Esophagus squamous epithelium (tissue), 5 donors: ENCODE measurements around the gene EMP1. TPM values are rescaled to one million over a fixed set of nuclear protein-coding genes. Genes with fewer than 3 reads are reported as not detected.

Source experiments
- DNase-seq: peaks from one replicate; lab custom pipeline; 2025; lab: John Stamatoyannopoulos, UW
- H3K27ac ChIP-seq, 4 donors: fragments of 200-600 bp; sonication (generic); one replicate each; pipeline ENCODE4 v1.5.1; 2016 to 2019; ENCODE audit warnings: mild to moderate bottlenecking in 1 of 4
- H3K27me3 ChIP-seq, 4 donors: fragments of 200-600 bp; sonication (generic); 1 replicate in 3 of 4; 2 replicates in 1 of 4; pipeline versions ENCODE4 v1.5.1 to v1.6.0; 2017 to 2021; ENCODE audit warnings: antibody characterized with exemption in 1 of 4
- H3K36me3 ChIP-seq, 3 donors: fragments of 200-600 bp; sonication (generic); one replicate each; pipeline ENCODE4 v1.5.1; 2016 to 2019
- H3K4me1 ChIP-seq, 3 donors: fragments of 200-600 bp; sonication (generic); one replicate each; pipeline ENCODE4 v1.5.1; 2017 to 2019
- H3K4me3 ChIP-seq, 4 donors: fragments of 200-600 bp; sonication (generic); 1 replicate in 3 of 4; 2 replicates in 1 of 4; pipeline ENCODE4 v1.5.1; 2016 to 2019; ENCODE audit warnings: mild to moderate bottlenecking in 2 of 4, moderate library complexity in 1 of 4
- H3K9me3 ChIP-seq, 3 donors: fragments of 200-600 bp; sonication (generic); one replicate each; pipeline ENCODE4 v1.5.1; 2016 to 2019
- POLR2A ChIP-seq, 4 donors: fragments of 450-650 bp; IDR thresholded peaks; one replicate each; pipeline ENCODE4 v1.6.1; 2017; ENCODE audit warnings: antibody characterized with exemption in 4 of 4, mild to moderate bottlenecking in 4 of 4, moderate library complexity in 3 of 4
- WGBS, 2 donors: methylation state at CpG; one replicate each; pipeline ENCODE4 v1.1.5; 2018; 5-methylcytosine and 5-hydroxymethylcytosine counted together
- intact Hi-C: fragments of 100-400 bp; cut with DNase I; formaldehyde crosslinking; loops from one replicate; pipeline ENCODE4 v1.15.0; 2022
- total RNA-seq, 4 donors: library from RNA; depleted of rRNA; stranded (reverse); fragments of >200 nt; gene quantifications; one replicate each; pipeline ENCODE4 v1.1.0, GENCODE V29; 2016
- TF ChIP-seq, protein P1 (sequence below), 6 experiments: fragments of 450-650 bp in 4 of 6; fragments of 200-600 bp in 2 of 6; sonication (generic) in 2 of 6; IDR thresholded peaks; one replicate each; pipeline ENCODE4 v1.5.1; 2016 to 2019; ENCODE audit warnings: antibody characterized with exemption in 6 of 6, mild to moderate bottlenecking in 4 of 6, moderate library complexity in 4 of 6
- donor health status: DM: yes; HTN: yes; CAD: no.

The EMP1 gene
- total RNA-seq, 4 donors from 2014 or later: 2,742 to 8,541 (median 3,206) TPM

DNA sequence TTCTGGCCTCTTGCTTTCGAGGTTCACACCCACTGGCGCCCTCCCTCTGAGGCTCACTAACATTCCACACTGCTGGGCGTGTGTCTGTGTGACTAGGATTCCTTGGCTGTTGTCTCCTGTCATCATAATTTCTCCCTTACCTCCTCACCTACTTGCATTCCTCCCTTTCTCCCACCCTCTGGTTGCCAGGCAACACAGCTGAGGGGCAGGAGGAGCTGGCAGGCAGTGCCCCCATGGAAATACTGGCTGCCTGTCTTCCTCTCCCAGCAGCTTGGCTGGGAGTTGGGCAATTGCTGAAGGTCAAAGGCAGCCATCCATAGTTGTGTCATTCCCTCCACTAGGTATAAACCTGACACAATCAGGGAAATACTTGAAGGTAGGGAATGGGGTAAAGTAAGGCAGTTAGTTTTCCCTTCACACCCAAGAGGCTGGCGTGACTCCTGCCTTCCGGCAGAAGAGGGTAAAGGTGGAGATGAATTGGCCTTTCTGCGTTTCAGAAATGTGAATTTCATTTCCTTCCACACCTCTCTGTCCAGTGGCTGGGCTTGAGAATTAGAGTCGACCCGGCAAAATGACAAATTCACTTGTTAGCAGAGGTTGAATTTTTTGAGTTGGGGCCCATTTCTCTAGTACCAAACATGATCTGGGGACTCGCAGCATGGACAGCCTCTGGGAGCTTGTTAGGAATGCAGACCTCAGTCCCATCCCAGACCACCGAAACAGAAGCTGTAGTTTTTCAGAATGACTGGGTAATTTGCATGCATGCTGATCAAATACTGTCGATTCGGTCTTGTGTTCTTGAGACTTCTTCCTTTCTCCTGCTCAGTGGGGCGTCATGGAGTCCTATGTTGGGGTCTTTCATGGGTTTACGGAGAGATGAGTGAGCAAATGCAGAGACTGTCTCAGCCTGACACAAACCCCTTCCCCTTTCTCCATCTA is 24.3 kb upstream of the EMP1 start:
- Histone ChIP-seq H3K9me3 (no peaks in the 10 kb centered on the region), H3K4me1 (peaks cover 15 to 89% (median 36%) of the 10 kb centered on the region in 3 donors), H3K36me3 (no peaks in the 10 kb centered on the region), H3K4me3 (no peak overlapping the region), H3K27ac (peak overlapping the region; percentile 86 to 91 (median 88)), H3K27me3 (no peaks in the 10 kb centered on the region)
- no peak for TF ChIP-seq POLR2A (IDR thresholded peaks at IDR 0.05)
- TF ChIP-seq, protein P1, sequence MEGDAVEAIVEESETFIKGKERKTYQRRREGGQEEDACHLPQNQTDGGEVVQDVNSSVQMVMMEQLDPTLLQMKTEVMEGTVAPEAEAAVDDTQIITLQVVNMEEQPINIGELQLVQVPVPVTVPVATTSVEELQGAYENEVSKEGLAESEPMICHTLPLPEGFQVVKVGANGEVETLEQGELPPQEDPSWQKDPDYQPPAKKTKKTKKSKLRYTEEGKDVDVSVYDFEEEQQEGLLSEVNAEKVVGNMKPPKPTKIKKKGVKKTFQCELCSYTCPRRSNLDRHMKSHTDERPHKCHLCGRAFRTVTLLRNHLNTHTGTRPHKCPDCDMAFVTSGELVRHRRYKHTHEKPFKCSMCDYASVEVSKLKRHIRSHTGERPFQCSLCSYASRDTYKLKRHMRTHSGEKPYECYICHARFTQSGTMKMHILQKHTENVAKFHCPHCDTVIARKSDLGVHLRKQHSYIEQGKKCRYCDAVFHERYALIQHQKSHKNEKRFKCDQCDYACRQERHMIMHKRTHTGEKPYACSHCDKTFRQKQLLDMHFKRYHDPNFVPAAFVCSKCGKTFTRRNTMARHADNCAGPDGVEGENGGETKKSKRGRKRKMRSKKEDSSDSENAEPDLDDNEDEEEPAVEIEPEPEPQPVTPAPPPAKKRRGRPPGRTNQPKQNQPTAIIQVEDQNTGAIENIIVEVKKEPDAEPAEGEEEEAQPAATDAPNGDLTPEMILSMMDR (IDR thresholded peaks at IDR 0.05): no peak
- DNase-seq: no peak
- WGBS, 2 donors: 72 to 75% methylated on average over 14 of the region's 14 CpGs
- intact Hi-C loops: no loop called here

DNA sequence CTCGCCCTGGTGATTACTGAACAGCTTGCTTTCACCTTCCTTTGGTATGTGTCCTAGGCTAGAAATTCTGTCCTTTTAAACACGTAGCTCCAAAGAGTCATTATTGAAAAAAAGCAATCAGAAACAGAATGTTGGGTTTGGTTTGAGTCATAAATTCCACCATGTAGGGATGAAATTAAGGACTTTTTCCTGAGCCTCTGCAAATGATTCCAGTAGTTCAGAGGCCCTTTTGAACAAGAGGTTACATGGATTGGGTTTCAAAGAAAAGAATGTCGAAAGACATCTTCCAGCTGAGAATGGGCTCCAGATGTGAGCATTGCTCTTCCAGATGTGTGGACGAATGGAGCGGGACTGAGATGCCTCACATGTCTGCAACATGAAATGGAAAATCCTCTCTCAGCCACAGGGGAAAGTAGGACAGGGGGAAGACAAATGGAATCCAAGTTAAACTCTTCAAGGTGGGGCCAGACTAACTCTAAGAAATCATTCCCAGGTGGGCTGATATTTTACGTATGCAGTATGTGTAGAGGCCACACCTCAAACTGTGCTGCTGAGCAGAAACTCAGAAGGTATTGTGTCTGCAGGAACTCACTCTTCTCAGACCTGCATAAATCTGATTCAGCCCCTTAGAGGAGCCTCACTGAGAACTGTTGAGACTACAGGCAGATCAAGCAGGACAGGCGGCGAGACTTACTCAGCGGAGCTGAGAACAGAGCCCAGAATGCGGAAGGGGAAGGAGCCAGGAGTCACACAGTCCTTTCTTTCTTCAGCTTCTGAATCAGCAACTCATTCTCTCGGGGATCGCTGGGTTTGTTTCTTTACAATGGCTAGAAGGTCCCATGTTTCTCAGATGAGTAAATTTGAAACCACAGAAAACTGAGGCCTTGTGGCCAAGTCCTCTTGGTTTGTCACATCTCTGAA is 23.3 kb upstream of the EMP1 start:
- intact Hi-C loops: no loop called here
- TF ChIP-seq, protein P1 (IDR thresholded peaks at IDR 0.05): no peak
- TF ChIP-seq POLR2A (IDR thresholded peaks at IDR 0.05): peak in 2 of 4 donors; percentile 13 to 20
- H3K27me3 ChIP-seq: no peaks in the 10 kb centered on the region
- no peaks in the 10 kb centered on the region for H3K9me3 ChIP-seq
- WGBS, 2 donors: 35 to 43% methylated on average over 11 to 12 of the region's 12 CpGs
- H3K36me3 ChIP-seq: no peaks in the 10 kb centered on the region
- DNase-seq: no peak
- H3K27ac ChIP-seq: peak overlapping the region; percentile 86 to 91 (median 88)
- peak overlapping the region in 1 of 4 donors; percentile 11 for H3K4me3 ChIP-seq
- peaks cover 8 to 90% (median 36%) of the 10 kb centered on the region in 3 donors for H3K4me1 ChIP-seq

DNA sequence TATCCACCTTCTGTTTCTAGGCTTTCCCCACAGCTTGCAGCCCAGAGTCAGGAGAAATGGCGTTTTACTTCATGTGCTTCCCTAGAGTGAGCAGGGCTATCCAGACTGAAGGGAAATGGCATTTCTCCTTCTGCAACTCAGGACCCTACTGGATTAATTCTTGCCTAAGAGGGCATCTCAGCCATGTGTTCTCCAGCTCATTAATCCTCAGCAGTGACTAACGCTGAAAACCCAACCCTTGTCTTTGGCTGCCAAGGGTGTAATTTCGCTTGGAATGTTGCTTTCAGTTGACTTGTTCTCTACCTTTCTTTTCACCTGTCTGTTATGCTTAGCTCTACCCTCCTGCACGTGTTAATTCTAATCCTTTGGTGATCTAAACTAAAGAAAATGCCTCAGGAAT is 21.0 kb upstream of the EMP1 start:
- no peak overlapping the region for H3K4me3 ChIP-seq
- intact Hi-C loops: no loop called here
- 40 to 41% methylated on average over 4 of the region's 4 CpGs for WGBS, 2 donors
- H3K4me1 ChIP-seq: peaks cover 22 to 97% (median 49%) of the 10 kb centered on the region in 3 donors
- no peak for DNase-seq
- TF ChIP-seq POLR2A (IDR thresholded peaks at IDR 0.05): no peak
- TF ChIP-seq, protein P1 (IDR thresholded peaks at IDR 0.05): no peak
- peak overlapping the region; percentile 64 to 91 (median 88) for H3K27ac ChIP-seq
- no peaks in the 10 kb centered on the region for H3K27me3 ChIP-seq
- no peaks in the 10 kb centered on the region for H3K9me3 ChIP-seq
- H3K36me3 ChIP-seq: no peaks in the 10 kb centered on the region

DNA sequence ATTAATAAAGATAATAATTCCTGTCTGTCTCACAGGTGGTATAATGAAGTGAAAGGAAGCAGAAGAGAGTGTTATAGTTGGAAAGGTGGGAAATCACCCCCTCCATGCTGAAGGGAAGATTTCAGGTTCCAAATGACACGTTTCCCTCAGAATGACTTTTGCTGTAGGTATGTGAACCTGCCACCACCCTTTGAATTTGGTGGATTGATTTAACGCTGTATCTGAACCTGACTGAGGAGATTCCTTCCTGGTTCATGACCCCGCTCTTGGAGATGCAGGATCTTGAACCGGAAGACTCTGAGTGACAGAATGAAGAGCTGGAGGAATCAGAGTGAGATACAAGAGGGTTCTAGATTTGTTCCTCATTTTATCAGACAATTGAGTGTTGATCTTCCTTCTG is 20.3 kb upstream of the EMP1 start:
- H3K4me1 ChIP-seq: peaks cover 22 to 90% (median 47%) of the 10 kb centered on the region in 3 donors
- WGBS, 2 donors: 66 to 85% methylated on average over 4 of the region's 4 CpGs

More for the DNA sequence above, 20.3 kb upstream of the EMP1 start:
- no peaks in the 10 kb centered on the region for H3K9me3 ChIP-seq
- intact Hi-C loops: no loop called here
- H3K27ac ChIP-seq: peak overlapping the region in 3 of 4 donors; percentile 86 to 91 (median 90)
- no peaks in the 10 kb centered on the region for H3K27me3 ChIP-seq
- DNase-seq: no peak
- TF ChIP-seq, protein P1 (IDR thresholded peaks at IDR 0.05): no peak
- TF ChIP-seq POLR2A (IDR thresholded peaks at IDR 0.05): no peak
- H3K4me3 ChIP-seq: no peak overlapping the region
- no peaks in the 10 kb centered on the region for H3K36me3 ChIP-seq
